ENCODE measurements around the gene BLNK. TPM values are rescaled to one million over a fixed set of nuclear protein-coding genes. Genes with fewer than 3 reads are reported as not detected.

Gene BLNK
- total and polyA plus RNA-seq, 9 of the 15 experiments (the other 6 are each of a cell fraction or from before 2014, with no cell fraction given) = not detected

DNA sequence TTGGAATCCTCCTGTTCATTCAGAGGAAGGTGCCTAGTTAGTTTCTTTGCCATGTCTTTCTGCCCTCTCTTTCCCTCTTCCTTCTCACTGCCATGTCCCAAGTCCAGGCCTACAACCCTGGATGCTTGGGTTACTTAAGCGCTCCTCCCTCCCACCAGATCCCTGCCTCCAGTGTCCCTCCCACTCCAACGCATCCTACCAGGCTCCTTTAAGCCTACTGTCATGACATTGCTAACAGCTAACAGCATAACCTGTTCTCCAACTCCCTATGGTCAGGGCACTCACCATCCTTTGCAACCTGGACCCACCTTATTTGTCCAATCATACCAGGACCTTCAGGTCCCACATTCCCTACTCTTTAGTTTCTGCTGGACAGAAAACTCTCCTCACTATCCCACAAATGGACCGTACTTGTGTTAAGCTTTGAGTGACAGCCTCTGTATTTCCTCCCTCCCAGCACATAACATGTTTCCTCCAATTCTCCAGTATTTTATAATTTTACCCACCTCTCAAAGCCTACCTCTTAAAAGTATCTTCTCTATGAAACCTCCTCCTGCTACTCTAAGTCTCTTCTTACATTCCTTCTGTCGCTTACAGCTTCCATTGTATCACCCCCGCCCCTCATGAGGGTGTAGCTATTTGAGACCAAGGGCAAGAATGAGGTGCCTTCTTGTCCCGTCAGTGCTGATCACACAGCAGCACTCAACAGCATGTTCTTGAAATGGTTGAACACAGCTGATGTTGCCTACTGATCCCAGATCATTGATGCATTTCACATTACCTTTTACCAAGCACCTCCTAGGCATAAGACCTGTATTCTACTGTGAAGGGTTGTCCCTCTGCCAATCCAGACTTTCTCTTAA lies 1.7 kb downstream of the BLNK start (continued):
- TF ChIP-seq, protein P1, sequence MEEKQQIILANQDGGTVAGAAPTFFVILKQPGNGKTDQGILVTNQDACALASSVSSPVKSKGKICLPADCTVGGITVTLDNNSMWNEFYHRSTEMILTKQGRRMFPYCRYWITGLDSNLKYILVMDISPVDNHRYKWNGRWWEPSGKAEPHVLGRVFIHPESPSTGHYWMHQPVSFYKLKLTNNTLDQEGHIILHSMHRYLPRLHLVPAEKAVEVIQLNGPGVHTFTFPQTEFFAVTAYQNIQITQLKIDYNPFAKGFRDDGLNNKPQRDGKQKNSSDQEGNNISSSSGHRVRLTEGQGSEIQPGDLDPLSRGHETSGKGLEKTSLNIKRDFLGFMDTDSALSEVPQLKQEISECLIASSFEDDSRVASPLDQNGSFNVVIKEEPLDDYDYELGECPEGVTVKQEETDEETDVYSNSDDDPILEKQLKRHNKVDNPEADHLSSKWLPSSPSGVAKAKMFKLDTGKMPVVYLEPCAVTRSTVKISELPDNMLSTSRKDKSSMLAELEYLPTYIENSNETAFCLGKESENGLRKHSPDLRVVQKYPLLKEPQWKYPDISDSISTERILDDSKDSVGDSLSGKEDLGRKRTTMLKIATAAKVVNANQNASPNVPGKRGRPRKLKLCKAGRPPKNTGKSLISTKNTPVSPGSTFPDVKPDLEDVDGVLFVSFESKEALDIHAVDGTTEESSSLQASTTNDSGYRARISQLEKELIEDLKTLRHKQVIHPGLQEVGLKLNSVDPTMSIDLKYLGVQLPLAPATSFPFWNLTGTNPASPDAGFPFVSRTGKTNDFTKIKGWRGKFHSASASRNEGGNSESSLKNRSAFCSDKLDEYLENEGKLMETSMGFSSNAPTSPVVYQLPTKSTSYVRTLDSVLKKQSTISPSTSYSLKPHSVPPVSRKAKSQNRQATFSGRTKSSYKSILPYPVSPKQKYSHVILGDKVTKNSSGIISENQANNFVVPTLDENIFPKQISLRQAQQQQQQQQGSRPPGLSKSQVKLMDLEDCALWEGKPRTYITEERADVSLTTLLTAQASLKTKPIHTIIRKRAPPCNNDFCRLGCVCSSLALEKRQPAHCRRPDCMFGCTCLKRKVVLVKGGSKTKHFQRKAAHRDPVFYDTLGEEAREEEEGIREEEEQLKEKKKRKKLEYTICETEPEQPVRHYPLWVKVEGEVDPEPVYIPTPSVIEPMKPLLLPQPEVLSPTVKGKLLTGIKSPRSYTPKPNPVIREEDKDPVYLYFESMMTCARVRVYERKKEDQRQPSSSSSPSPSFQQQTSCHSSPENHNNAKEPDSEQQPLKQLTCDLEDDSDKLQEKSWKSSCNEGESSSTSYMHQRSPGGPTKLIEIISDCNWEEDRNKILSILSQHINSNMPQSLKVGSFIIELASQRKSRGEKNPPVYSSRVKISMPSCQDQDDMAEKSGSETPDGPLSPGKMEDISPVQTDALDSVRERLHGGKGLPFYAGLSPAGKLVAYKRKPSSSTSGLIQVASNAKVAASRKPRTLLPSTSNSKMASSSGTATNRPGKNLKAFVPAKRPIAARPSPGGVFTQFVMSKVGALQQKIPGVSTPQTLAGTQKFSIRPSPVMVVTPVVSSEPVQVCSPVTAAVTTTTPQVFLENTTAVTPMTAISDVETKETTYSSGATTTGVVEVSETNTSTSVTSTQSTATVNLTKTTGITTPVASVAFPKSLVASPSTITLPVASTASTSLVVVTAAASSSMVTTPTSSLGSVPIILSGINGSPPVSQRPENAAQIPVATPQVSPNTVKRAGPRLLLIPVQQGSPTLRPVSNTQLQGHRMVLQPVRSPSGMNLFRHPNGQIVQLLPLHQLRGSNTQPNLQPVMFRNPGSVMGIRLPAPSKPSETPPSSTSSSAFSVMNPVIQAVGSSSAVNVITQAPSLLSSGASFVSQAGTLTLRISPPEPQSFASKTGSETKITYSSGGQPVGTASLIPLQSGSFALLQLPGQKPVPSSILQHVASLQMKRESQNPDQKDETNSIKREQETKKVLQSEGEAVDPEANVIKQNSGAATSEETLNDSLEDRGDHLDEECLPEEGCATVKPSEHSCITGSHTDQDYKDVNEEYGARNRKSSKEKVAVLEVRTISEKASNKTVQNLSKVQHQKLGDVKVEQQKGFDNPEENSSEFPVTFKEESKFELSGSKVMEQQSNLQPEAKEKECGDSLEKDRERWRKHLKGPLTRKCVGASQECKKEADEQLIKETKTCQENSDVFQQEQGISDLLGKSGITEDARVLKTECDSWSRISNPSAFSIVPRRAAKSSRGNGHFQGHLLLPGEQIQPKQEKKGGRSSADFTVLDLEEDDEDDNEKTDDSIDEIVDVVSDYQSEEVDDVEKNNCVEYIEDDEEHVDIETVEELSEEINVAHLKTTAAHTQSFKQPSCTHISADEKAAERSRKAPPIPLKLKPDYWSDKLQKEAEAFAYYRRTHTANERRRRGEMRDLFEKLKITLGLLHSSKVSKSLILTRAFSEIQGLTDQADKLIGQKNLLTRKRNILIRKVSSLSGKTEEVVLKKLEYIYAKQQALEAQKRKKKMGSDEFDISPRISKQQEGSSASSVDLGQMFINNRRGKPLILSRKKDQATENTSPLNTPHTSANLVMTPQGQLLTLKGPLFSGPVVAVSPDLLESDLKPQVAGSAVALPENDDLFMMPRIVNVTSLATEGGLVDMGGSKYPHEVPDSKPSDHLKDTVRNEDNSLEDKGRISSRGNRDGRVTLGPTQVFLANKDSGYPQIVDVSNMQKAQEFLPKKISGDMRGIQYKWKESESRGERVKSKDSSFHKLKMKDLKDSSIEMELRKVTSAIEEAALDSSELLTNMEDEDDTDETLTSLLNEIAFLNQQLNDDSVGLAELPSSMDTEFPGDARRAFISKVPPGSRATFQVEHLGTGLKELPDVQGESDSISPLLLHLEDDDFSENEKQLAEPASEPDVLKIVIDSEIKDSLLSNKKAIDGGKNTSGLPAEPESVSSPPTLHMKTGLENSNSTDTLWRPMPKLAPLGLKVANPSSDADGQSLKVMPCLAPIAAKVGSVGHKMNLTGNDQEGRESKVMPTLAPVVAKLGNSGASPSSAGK (IDR thresholded peaks at IDR 0.05) = no peak
- no peak for TF ChIP-seq ELF2 (CRISPR knock-in tag; IDR thresholded peaks at IDR 0.05)
- TF ChIP-seq CTCF (IDR thresholded peaks at IDR 0.05 in 2 of 3, conservative IDR thresholded peaks at IDR 0.05 in 1 of 3; ENCODE audit: insufficient read depth in 2 of 3, low read depth in 1 of 3, low read length in 3 of 3) = no peak
- TF ChIP-seq, protein P2, sequence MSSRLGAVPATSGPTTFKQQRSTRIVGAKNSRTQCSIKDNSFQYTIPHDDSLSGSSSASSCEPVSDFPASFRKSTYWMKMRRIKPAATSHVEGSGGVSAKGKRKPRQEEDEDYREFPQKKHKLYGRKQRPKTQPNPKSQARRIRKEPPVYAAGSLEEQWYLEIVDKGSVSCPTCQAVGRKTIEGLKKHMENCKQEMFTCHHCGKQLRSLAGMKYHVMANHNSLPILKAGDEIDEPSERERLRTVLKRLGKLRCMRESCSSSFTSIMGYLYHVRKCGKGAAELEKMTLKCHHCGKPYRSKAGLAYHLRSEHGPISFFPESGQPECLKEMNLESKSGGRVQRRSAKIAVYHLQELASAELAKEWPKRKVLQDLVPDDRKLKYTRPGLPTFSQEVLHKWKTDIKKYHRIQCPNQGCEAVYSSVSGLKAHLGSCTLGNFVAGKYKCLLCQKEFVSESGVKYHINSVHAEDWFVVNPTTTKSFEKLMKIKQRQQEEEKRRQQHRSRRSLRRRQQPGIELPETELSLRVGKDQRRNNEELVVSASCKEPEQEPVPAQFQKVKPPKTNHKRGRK (tag; IDR thresholded peaks at IDR 0.05) = no peak
- TF ChIP-seq GABPB2 (CRISPR knock-in tag; conservative IDR thresholded peaks at IDR 0.05) = no peak

Measured in K562 (cell line).